RWPE1 (cell line): ENCODE measurements around the gene MOB1A.
A peak's percentile ranks its signal among the peaks of the same experiment; 100 is the strongest.

Source experiments
- CTCF ChIA-PET: fragments of 350-600 bp; sonication (Branson Sonifier 250); formaldehyde crosslinking; extraction: SDS; loops from one replicate; lab custom pipeline; 2021; lab: Yijun Ruan, JAX
- POLR2A ChIA-PET: fragments of 400-600 bp; formaldehyde crosslinking; extraction: SDS; loops from one replicate; lab custom pipeline; 2020; ENCODE audit warnings: antibody characterized with exemption; ENCODE audit not compliant: low non-redundant PET; lab: Yijun Ruan, JAX
- DNase-seq: peaks from one replicate; pipeline ENCODE4 v3.0.0; 2012; ENCODE audit warnings: low spot score
- H3K27ac ChIP-seq: fragments of 450-650 bp; 2 replicates; pipeline ENCODE4 v1.5.1; 2017
- CTCF ChIP-seq: fragments of 450-650 bp; conservative IDR thresholded peaks from 2 replicates; pipeline ENCODE4 v1.5.1; 2017; ENCODE audit warnings: low read depth, mild to moderate bottlenecking

The MOB1A gene

GRCh38 chr2:74119912-74120825 lies 58.5 kb downstream of the MOB1A start:
- peak; percentile 75 for TF ChIP-seq CTCF
- POLR2A ChIA-PET = interaction anchor here (0.5 kb wide), 1 partner anchor 135 kb away, joined by 3 read pairs; no protein-coding TSS in a partner anchor
- CTCF ChIA-PET = interaction anchor here (0.5 to 1.3 kb wide), 10 partner anchors 10 to 715 kb away, joined by 3 to 7 read pairs (median 3); partner anchors contain the start of gene STAMBP
- peak; percentile 87 for DNase-seq
- H3K27ac ChIP-seq = peak overlapping the region; percentile 86

GRCh38 chr2:74119339-74119738 lies 59.3 kb downstream of the MOB1A start:
- no peak for DNase-seq
- POLR2A ChIA-PET = no interaction called here
- CTCF ChIA-PET = no interaction called here
- H3K27ac ChIP-seq = no peak overlapping the region
- TF ChIP-seq CTCF = no peak

GRCh38 chr2:74111380-74111779 lies 67.3 kb downstream of the MOB1A start:
- no peak overlapping the region for H3K27ac ChIP-seq
- no peak for TF ChIP-seq CTCF
- ChIA-PET CTCF (interaction anchor here (0.5 kb wide), 1 partner anchor 728 kb away, joined by 5 read pairs; no protein-coding TSS in a partner anchor), POLR2A (no interaction called here)
- no peak for DNase-seq

GRCh38 chr2:74110537-74110936 lies 68.1 kb downstream of the MOB1A start:
- no peak overlapping the region for H3K27ac ChIP-seq
- no peak for TF ChIP-seq CTCF
- CTCF ChIA-PET = no interaction called here
- POLR2A ChIA-PET = no interaction called here
- DNase-seq = no peak

- ChIA-PET POLR2A (no interaction called here), CTCF (interaction anchor here (0.9 kb wide), 1 partner anchor 10 kb away, joined by 3 read pairs; no protein-coding TSS in a partner anchor)
- TF ChIP-seq CTCF = no peak
- no peak for DNase-seq
- no peak overlapping the region for H3K27ac ChIP-seq
These were observed 69.1 kb downstream of the MOB1A start for GRCh38 chr2:74109551-74109950.

- no peak for DNase-seq
- H3K27ac ChIP-seq = no peak overlapping the region
- no peak for TF ChIP-seq CTCF
- ChIA-PET CTCF (interaction anchor here (0.8 kb wide), 1 partner anchor 163 kb away, joined by 4 read pairs; no protein-coding TSS in a partner anchor), POLR2A (no interaction called here)
These were observed 71.6 kb downstream of the MOB1A start for GRCh38 chr2:74107071-74107470.
